GM18499 (cell line): ENCODE measurements around the gene SGMS2.

Experiments used
- ATAC-seq: cut with Tn5 transposase; IDR thresholded peaks from one replicate; pipeline ENCODE4 v1.9.1; 2021; ENCODE audit warnings: moderate number of reproducible peaks; ENCODE audit not compliant: insufficient read depth, unreplicated experiment

The SGMS2 gene

GRCh38 chr4:107862658-107863057 lies 37.9 kb downstream of the SGMS2 start:
- ATAC-seq = no peak

- ATAC-seq = no peak
Measured at GRCh38 chr4:107863416-107863815, 38.7 kb downstream of the SGMS2 start.

- no peak for ATAC-seq
Measured at GRCh38 chr4:107863850-107864371, 39.2 kb downstream of the SGMS2 start.

GRCh38 chr4:107866726-107867125 lies 42.0 kb downstream of the SGMS2 start:
- no peak for ATAC-seq

- no peak for ATAC-seq
Measured at GRCh38 chr4:107870236-107870635, 45.5 kb downstream of the SGMS2 start.

GRCh38 chr4:107870916-107871786 lies 46.4 kb downstream of the SGMS2 start:
- no peak for ATAC-seq

GRCh38 chr4:107874024-107874423 lies 49.3 kb downstream of the SGMS2 start:
- ATAC-seq = no peak

GRCh38 chr4:107876099-107876498 lies 51.4 kb downstream of the SGMS2 start:
- no peak for ATAC-seq

- no peak for ATAC-seq
Measured at GRCh38 chr4:107877361-107877760, 52.6 kb downstream of the SGMS2 start.

- no peak for ATAC-seq
Measured at GRCh38 chr4:107885865-107886264, 61.1 kb downstream of the SGMS2 start.

GRCh38 chr4:107888237-107888636 lies 63.5 kb downstream of the SGMS2 start:
- no peak for ATAC-seq

- ATAC-seq = no peak
Measured at GRCh38 chr4:107890779-107891178, 66.0 kb downstream of the SGMS2 start.

- ATAC-seq = no peak
Measured at GRCh38 chr4:107891299-107891698, 66.6 kb downstream of the SGMS2 start.

- no peak for ATAC-seq
Measured at GRCh38 chr4:107893171-107894137, 68.7 kb downstream of the SGMS2 start.

GRCh38 chr4:107894138-107894603 lies 69.4 kb downstream of the SGMS2 start:
- ATAC-seq = no peak

- ATAC-seq = no peak
Measured at GRCh38 chr4:107896158-107896645, 71.5 kb downstream of the SGMS2 start.

- ATAC-seq = no peak
Measured at GRCh38 chr4:107896646-107897045, 71.9 kb downstream of the SGMS2 start.

- ATAC-seq = no peak
Measured at GRCh38 chr4:107897823-107898222, 73.1 kb downstream of the SGMS2 start.

- no peak for ATAC-seq
Measured at GRCh38 chr4:107900067-107900466, 75.3 kb downstream of the SGMS2 start.

- no peak for ATAC-seq
Measured at GRCh38 chr4:107900508-107900907, 75.8 kb downstream of the SGMS2 start.
